Gastroesophageal sphincter (tissue), 3 donors: ENCODE data around the gene ITGA5.

Experiments used
- CTCF ChIP-seq, 4 experiments: fragments of 200-600 bp in 2 of 4; fragments of 450-650 bp in 2 of 4; sonication (generic) in 1 of 4; IDR thresholded peaks; one replicate each; pipeline ENCODE4 v1.5.1; 2017 to 2019; ENCODE audit warnings: antibody characterized with exemption in 4 of 4, mild to moderate bottlenecking in 2 of 4, moderate library complexity in 2 of 4
- EP300 ChIP-seq: sonication (generic); formaldehyde crosslinking; IDR thresholded peaks from one replicate; pipeline ENCODE4 v1.6.1; 2017; ENCODE audit warnings: antibody characterized with exemption, mild to moderate bottlenecking
- POLR2A ChIP-seq, 2 donors: fragments of 450-650 bp; IDR thresholded peaks; one replicate each; pipeline ENCODE4 v1.6.1; 2017; ENCODE audit warnings: antibody characterized with exemption in 2 of 2, mild to moderate bottlenecking in 2 of 2, moderate library complexity in 1 of 2

GRCh38 chr12:54368025-54368708 lies 50.9 kb downstream of the ITGA5 start:
- TF ChIP-seq CTCF (IDR thresholded peaks at IDR 0.05) (no peak), EP300 (no peak), POLR2A (IDR thresholded peaks at IDR 0.05) (no peak)
